Fibroblast of skin of left biceps (primary cell): ENCODE data around the gene GNAL.
A peak's percentile ranks its signal among the peaks of the same experiment; 100 is the strongest.

Experiments used
- DNase-seq, 2 experiments: peaks; one replicate each; pipeline ENCODE4 v3.0.0-alpha.2; 2013; ENCODE audit warnings: low read depth in 2 of 2

GNAL gene

GRCh38 chr18:11761553-11761952, 72.5 kb downstream of the GNAL start:
- DNase-seq, result no peak

DNA sequence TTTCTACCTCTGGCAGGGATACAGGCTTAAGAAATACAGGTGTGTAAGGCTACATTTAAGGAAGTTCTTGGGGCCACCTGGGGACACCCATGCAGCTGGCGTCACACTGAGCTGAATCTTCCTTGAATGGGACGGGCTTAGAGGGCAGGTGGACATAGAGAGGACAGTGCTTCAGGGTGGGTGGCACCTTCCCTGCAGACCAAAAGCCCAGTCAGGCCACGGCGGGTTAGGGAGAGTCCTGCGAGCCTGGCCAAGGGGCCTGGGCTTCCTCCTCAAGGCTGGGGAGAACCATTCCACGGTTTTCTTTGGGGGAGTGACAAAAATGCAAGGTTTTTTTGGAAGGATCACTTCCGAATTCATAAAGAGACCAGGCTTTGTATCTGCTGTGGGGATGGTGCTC, 73.4 kb downstream of the GNAL start:
- no peak for DNase-seq

DNA sequence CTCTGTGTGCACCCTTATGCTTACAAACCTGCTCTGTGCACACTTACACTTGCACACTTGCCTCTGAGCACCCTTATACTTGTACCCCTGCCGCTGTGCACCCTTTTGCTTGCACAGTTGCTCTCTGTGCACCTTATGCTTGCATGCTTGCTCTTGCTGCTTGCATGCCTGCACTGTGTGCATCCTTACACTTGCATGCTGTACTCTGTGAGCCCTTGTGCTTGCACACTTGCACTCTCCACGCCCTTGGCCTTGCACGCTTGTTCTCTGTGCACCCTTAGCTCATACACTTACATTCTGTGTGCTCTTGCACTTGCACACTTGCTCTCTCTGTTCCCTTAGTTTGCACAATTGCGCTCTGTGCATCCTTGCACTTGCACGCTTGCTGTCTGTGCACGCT, 78.3 kb downstream of the GNAL start:
- no peak for DNase-seq

- DNase-seq, result peak in 1 of 2 experiments; percentile 2
These were observed 78.9 kb downstream of the GNAL start for GRCh38 chr18:11767935-11768334.

- DNase-seq, result no peak
These were observed 86.5 kb downstream of the GNAL start for GRCh38 chr18:11775436-11776174.

DNA sequence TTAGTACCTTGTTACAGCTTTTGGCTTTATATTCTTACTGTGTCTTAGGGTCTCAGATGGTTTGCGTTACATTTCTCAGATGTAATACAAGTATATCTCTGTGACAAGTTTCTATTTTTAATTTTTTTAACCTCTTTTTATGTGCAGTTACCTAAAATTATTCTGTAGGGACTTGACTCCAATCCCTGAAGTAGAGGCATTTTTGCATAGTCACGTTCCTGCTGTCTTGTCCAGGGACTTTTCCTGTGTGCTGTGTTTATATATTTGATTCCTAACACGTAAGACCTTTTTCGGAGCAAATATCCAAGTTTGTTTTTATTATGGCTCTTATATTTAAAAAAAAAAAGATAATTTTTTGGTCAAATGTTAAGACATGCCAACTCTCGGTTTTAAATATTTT, 91.0 kb downstream of the GNAL start:
- no peak for DNase-seq

DNA sequence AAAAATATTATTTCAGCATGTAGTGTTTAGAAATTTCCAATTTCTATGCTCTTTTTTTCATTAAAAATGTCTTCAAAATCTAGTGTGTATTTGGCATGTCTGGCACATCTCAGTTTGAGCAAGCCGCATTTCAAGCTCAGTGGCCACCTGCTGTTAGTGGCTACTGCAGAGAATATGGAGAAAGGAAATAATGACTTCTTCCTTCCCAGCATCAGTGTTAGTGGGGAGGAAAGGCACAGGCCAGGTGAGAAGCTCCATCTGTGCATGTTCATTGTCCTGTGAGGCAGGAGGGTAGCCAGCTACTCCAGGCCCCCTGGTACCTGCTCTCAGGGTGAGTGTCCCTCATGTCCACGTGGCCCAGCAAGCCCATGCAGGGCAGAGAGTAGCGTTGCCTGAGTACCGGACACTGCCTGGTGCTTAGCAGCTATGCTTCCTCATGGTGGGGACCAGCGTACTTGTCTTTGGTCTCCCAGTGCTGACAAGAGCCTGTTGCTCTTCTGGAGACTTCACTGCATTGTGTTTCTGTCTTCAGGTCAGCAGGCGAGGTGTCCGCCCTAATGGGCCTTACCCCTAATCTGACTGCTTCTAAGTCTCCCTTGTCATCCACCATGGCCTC, 94.8 kb downstream of the GNAL start:
- DNase-seq, result no peak

GRCh38 chr18:11784674-11785304, 95.7 kb downstream of the GNAL start:
- DNase-seq, result no peak

DNA sequence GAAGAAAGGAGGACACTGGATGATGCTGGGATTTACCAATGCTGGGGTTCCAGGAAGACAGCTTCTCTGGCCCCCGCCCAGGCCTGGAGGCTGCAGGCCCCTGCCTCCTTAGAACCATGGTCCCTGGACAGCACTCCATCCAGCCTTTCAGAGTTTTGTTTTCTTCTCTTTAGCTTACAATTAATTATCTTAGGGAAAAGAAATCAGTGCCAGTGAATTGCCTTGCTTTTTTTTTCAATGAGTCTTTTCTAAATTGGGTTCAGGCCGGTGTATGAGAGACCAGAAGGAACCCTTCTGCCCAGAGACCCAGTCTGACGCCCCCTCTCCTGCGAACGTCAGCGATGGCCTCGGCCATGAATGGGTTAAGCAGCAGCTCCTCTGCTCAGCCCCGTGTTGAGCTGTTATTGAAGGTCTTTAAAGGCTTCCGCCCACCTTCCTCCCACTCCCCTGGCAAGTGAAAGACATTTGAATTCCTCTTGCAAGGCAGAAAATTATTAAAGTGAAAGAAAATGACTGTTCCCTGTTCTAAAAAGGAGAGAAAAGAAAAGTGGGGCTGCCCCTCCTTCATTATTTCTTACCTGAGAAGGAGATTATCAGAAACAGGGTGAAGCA, 96.5 kb downstream of the GNAL start:
- no peak for DNase-seq

- DNase-seq, result no peak
These were observed 100.8 kb downstream of the GNAL start for GRCh38 chr18:11789716-11790510.

GRCh38 chr18:11791131-11791530, 102.1 kb downstream of the GNAL start:
- DNase-seq, result no peak

DNA sequence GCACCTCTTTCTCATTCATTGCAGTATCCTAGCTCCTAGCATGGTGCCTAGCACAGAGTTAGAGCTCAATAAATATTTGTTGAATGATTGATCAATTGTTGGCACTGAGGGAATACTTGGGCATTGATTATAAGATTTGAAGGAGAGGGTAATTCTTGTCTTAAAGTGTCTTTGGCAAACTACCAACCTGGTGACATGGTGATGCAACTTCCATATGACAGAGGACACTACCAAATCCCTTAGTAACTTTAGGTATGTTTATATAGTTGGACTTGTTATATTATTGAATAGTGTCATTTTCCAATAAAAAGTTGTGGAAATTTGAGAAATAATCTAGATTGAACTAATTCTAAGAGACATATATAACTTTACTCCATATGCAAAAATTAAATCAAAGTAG, 103.6 kb downstream of the GNAL start:
- no peak for DNase-seq

- DNase-seq, result no peak
These were observed 105.1 kb downstream of the GNAL start for GRCh38 chr18:11794195-11794594.

GRCh38 chr18:11795916-11796315, 106.9 kb downstream of the GNAL start:
- no peak for DNase-seq

GRCh38 chr18:11798271-11798670, 109.2 kb downstream of the GNAL start:
- DNase-seq, result no peak

GRCh38 chr18:11799066-11799465, 110.0 kb downstream of the GNAL start:
- no peak for DNase-seq

- DNase-seq, result no peak
These were observed 111.7 kb downstream of the GNAL start for GRCh38 chr18:11800566-11801334.

DNA sequence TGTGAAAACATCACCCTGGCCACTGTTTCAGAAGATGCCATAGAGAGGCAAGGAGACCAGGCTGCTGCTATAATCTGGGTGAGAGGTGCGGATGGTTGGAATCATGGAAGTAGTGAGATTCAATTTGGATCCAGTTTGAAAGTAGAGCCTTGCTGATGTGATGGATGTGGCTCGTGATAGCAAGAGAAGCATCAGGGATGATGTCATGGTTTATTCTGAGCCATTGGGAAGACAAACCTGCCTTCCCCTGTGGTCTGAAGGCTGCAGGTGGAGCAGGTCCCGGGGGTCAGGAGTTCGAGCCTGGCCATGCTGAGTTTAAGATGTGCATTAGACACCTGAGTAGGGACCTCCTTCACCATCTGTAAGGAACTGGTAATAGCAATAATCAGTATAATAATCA, 112.5 kb downstream of the GNAL start:
- DNase-seq, result no peak

DNA sequence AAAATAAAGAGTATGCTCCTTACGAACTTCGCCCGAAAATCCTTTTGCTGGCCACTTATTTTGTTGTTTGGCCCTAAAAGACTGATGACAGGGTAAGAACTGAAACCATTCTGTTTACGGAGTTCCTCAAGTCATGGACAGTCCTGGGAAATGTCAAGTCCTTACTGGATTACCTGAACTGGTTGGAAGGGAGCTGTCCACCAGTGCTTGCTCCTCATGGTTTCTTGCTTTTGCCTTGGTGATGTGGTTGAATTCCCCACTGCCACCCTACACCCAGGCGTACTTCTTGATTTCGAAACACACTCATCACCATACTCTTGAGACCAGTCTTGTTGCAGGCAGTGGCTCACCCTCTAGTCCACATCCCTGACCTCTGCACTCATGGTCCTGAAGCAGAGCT, 113.1 kb downstream of the GNAL start:
- no peak for DNase-seq

GRCh38 chr18:11802586-11802985, 113.5 kb downstream of the GNAL start:
- DNase-seq, result no peak

GRCh38 chr18:11807233-11807632, 118.2 kb downstream of the GNAL start:
- DNase-seq, result no peak
